Chondrocyte (in vitro differentiated cells): Measurements from ENCODE around the gene ADAM12. TPM values are rescaled to one million over a fixed set of nuclear protein-coding genes. Genes with fewer than 3 reads are reported as not detected.

Source experiments
- DNase-seq: peaks from one replicate; pipeline ENCODE4 v3.0.0; 2021; ENCODE audit warnings: mixed read lengths, low spot score
- H3K27ac Mint-ChIP-seq: one replicate; pipeline ENCODE4 v1.8.0; 2021; ENCODE audit warnings: mild to moderate bottlenecking, moderate library complexity, mixed read lengths; ENCODE audit not compliant: unreplicated experiment
- H3K27me3 Mint-ChIP-seq: 2 replicates; pipeline ENCODE4 v1.8.0; 2021; ENCODE audit warnings: low read depth, mixed read lengths
- H3K36me3 Mint-ChIP-seq: 2 replicates; pipeline ENCODE4 v1.8.0; 2021; ENCODE audit warnings: low read depth, mixed read lengths
- H3K4me1 Mint-ChIP-seq: 2 replicates; pipeline ENCODE4 v1.8.0; 2021; ENCODE audit warnings: low read depth, mild to moderate bottlenecking, mixed read lengths
- H3K4me3 Mint-ChIP-seq: one replicate; pipeline ENCODE4 v1.8.0; 2021; ENCODE audit warnings: mild to moderate bottlenecking, moderate library complexity, mixed read lengths; ENCODE audit not compliant: unreplicated experiment
- H3K9me3 Mint-ChIP-seq: 2 replicates; pipeline ENCODE4 v1.8.0; 2021; ENCODE audit warnings: low read depth, mixed read lengths
- CTCF ChIP-seq: fragments of 200-600 bp; sonication (generic); IDR thresholded peaks from 2 replicates; pipeline ENCODE4 v1.5.0; 2021; ENCODE audit warnings: antibody characterized with exemption, mild to moderate bottlenecking, moderate library complexity
- total RNA-seq: library from RNA; stranded (reverse); gene quantifications from 3 replicates; pipeline ENCODE4 v1.2.1, GENCODE V29; 2021

ADAM12 gene
- total RNA-seq, 1 donor from 2014 or later: 175 TPM

GRCh38 chr10:126203746-126204145, 184.5 kb downstream of the ADAM12 start:
- Mint-ChIP-seq H3K4me3 (no peak overlapping the region), H3K27ac (peak overlapping the region; percentile 94), H3K27me3 (no peaks in the 10 kb centered on the region), H3K36me3 (peaks cover 3% of the 10 kb centered on the region), H3K4me1 (peaks cover 98% of the 10 kb centered on the region), H3K9me3 (peaks cover 3% of the 10 kb centered on the region)
- no peak for TF ChIP-seq CTCF
- no peak for DNase-seq

GRCh38 chr10:126201603-126202002, 186.7 kb downstream of the ADAM12 start:
- Mint-ChIP-seq H3K4me1 (peaks cover 98% of the 10 kb centered on the region), H3K36me3 (no peaks in the 10 kb centered on the region), H3K27ac (peak overlapping the region; percentile 23), H3K27me3 (no peaks in the 10 kb centered on the region), H3K4me3 (no peak overlapping the region), H3K9me3 (no peaks in the 10 kb centered on the region)
- no peak for TF ChIP-seq CTCF
- DNase-seq: no peak

- TF ChIP-seq CTCF: no peak
- Mint-ChIP-seq H3K4me3 (peak overlapping the region; percentile 3), H3K27ac (peak overlapping the region; percentile 92), H3K27me3 (no peaks in the 10 kb centered on the region), H3K4me1 (peaks cover 79% of the 10 kb centered on the region), H3K9me3 (no peaks in the 10 kb centered on the region), H3K36me3 (no peaks in the 10 kb centered on the region)
- no peak for DNase-seq
These were observed 188.9 kb downstream of the ADAM12 start for GRCh38 chr10:126199221-126199998.

- DNase-seq: no peak
- TF ChIP-seq CTCF: no peak
- Mint-ChIP-seq H3K4me1 (peaks cover 72% of the 10 kb centered on the region), H3K36me3 (no peaks in the 10 kb centered on the region), H3K27me3 (no peaks in the 10 kb centered on the region), H3K9me3 (no peaks in the 10 kb centered on the region), H3K27ac (peak overlapping the region; percentile 92), H3K4me3 (no peak overlapping the region)
These were observed 189.6 kb downstream of the ADAM12 start for GRCh38 chr10:126198681-126199080.

GRCh38 chr10:126197036-126197543, 191.2 kb downstream of the ADAM12 start:
- H3K27ac Mint-ChIP-seq: no peak overlapping the region
- no peaks in the 10 kb centered on the region for H3K36me3 Mint-ChIP-seq
- DNase-seq: no peak

More at GRCh38 chr10:126197036-126197543, 191.2 kb downstream of the ADAM12 start:
- Mint-ChIP-seq H3K9me3 (no peaks in the 10 kb centered on the region), H3K4me1 (peaks cover 56% of the 10 kb centered on the region), H3K4me3 (no peak overlapping the region), H3K27me3 (no peaks in the 10 kb centered on the region)
- no peak for TF ChIP-seq CTCF
